Measurements from ENCODE around the gene ZBTB20.

The ZBTB20 gene

DNA sequence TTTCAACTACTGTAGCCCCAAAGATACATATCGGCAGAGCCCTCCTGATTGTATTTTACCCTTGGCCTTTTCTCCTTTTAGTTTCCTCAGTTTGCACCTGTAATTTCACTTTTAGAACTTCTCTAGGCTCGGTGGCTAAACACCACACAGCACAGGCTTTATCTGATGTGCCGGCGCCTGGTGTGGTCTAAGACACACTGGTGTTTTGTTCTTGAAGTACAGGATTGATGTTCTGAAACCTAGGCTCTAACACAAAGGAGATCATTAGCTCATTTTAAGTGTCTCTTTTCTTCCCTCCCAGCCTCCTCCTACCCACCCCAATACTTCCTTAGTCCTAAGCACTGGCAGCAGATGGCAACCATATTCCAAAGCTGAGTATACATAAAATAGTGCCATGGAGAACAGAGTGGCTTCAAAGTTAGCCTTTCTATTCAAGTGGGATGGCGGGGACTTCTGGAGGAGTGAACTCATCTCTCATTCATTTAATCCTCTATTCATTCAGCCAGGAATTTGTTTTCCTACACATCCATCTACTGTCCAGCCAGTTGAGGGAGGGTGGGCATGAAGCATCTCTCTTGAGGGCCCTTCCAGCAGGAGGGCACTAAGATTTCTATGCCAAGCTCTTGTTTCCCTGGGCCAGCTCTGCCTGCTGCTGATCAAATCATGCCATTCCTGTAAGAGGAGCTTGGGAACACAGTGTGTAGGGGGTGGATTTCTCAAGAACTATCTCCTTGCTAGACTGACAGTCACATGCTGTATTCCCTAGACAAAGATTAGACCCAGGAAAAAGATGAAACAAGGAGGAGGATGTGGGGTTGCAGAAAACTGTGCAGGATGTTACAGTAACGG is 782.1 kb downstream of the ZBTB20 start:
- ATAC-seq: no peak
- DNase-seq: no peak

DNA sequence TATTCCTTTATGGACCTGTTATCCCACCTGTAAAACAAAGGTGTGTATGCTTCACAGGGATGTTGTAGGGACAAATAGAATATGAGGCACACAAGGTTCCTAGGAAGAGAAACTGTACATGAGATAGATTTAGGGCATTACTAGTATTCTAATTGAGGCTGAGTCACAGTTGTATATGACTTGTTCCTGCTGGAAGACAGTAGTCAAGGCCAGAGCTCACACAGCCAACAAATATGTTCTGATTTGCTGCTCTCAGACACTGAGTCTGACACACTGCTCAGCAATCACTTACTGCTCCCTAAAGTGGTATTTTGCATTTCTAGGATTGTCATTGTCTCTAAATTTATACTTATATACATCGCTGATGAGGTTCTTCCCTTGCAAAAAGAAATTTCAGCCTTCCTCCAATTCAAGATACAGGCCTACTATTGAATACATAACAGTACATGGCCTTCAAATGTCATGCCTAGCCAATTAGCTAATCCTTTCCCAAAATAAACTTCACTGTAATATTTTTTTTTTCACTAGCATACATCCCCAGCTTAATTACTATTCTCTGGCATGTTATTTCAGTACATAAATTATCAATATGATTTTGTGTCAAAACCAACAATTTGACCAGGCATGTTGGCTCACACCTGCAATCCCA is 783.4 kb downstream of the ZBTB20 start:
- ATAC-seq (no peak), DNase-seq (no peak)

DNA sequence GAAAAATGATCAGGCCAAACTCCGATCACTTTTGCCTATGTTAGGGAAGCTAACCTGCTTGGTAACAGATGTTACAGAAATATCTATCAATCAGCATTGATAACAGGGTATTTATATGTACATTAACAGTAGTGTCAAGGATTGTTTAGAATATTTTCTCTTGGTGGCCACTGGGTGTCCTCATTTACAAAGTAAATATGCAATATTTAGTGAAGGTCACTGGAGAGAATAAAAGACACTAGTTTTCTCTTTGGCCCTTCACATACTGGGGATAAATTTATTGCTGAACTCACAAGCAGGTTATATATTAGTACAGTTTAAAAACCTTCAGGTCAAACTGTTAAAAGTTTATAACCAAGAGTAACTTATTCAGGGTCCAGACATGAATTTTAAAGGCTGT is 784.3 kb downstream of the ZBTB20 start:
- DNase-seq (no peak), ATAC-seq (no peak)

DNA sequence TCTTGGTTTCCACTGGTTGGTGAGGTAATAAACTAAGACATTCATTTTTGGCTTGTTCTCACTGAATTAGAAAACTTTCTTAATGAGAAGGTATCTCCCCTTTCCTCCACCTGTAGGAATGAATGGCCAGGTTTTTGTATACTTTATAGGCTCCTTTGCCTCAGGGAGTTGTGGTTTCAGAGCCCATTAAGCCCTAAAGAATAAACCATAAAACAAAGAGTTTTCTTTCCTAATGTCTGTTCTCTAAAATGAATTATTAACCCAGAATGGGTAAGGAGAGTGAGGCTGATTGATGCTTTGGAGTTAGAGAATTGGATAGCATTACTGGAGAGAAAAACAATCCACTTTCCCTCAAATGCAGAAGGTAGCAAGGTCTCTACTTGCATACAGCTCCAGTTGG is 785.7 kb downstream of the ZBTB20 start:
- DNase-seq (no peak), ATAC-seq (no peak)

DNA sequence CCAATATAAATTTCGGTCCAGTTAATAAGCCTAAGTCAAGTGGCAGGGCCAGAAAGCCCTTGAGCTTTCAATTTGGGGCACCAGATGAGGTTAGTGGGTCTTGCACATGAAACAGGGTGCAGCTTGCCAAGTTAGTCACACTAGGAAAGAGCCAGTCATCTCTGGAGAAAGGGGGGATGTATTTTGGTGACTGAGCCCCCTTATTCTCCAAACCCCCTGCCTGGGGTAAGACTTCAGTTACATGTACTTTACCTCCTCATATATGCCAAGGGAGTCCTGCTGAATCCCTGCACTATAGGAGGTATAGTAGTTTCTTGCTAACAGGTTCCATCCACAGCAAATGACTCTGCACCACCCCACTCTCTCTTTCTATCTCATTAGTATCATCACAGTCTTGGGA is 790.6 kb downstream of the ZBTB20 start:
- ATAC-seq: peak; percentile 32
- DNase-seq: no peak

DNA sequence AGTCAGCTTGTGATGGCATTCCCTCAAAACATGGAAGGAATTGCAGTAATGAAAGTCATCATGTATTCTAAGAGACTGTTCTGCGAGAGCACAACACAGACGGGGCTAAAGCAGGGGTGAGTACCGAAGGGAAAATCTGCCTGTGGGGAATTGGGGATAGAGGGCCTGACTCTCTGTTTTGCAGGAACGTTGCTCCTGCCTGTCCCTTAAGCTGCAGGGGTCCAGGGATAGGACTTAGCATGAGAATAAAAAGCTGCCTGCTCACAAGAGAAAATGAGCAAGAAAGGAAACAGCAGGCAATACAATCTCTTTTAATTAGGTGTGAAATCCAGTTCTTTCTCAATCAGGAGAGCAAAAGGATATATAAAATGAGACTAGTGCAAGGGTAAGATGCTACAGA is 791.0 kb downstream of the ZBTB20 start:
- ATAC-seq: no peak
- DNase-seq: no peak

DNA sequence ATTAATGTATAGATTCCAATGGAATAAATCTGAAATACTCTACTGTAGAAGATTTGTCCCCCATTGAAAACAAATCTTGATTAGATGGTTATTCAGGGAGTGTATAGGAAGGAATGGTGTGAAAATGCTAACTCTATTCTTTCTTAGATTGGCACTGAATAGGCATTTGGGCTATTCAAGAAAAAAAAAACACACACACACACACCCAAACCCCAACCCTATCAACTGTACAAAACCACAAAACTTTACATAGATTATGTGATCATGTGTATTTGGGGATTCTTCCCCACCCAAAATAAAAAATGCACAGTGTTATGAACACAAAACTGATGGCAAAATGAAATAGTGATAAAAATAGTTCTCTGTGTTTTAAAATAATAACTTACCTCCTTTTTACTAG is 791.4 kb downstream of the ZBTB20 start:
- DNase-seq: no peak
- no peak for ATAC-seq

DNA sequence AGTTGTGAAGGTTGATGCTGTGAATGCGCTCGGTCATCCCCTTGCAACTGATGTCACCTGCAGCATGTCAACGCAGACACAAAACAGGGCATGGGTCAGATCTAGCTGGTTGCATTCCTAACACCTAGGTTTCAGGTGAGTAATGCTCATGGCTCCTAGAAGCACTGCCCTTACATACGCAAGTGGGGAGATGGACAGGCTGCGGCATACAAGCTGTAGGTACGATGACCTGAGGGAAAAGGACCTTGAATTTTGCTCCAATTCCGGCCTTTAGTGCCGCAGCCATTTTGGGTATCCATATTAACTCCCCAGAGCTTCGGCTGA is 795.3 kb downstream of the ZBTB20 start:
- no peak for ATAC-seq
- DNase-seq: no peak

DNA sequence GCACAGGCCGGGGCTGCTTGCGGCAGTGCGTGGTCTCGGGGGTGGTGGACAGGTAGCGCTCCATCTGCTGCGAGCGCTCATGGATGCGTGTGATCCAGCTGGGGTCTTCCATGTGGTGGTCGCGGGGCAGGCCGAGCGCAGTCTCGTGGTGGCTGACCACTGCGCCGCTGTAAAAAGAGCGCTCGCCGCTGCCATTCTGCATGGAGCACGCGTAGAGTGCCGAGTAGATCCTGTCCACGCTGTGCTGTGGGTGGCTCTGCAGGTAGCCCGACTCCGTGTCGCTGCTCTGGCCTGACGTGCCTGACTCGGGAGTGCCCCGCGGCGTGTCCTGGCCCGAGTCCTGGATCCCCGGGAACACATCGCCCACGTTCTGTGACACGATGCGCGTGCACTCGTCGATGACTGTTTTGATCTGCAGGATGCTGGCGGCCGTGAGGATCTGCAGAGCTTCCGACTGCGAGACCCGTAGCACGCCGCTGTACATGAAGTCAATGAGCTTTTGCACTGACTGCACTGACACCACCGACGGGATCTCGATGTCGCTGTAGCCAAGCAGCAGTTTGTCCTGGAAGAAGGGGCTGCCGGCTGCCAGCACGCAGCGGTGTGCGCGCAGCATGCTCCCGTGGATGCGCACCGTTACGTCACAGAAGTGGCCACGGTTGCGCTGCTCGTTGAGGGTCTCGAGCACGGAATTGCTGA is 795.8 kb downstream of the ZBTB20 start:
- ATAC-seq: no peak
- DNase-seq: no peak

DNA sequence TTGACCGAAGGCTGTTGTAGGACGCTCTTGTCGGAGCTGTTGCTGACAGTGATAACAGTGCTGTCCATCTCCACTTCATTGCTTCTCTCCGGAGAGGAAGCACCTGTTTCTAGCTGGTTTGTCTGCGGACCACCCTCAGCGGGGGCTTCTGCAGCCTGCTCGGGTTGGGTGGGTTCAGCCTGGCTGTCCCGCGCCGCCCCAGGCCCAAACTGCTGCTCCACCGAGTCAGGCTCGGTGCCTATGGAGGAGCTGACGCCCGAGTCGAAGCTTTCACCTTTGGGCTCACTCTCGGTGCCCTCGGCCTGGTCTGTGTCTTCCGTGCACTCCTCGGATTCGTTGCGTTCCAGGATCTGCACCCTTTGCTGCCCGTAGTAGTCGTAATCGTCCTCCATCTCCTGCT is 796.4 kb downstream of the ZBTB20 start:
- DNase-seq (no peak), ATAC-seq (no peak)

DNA sequence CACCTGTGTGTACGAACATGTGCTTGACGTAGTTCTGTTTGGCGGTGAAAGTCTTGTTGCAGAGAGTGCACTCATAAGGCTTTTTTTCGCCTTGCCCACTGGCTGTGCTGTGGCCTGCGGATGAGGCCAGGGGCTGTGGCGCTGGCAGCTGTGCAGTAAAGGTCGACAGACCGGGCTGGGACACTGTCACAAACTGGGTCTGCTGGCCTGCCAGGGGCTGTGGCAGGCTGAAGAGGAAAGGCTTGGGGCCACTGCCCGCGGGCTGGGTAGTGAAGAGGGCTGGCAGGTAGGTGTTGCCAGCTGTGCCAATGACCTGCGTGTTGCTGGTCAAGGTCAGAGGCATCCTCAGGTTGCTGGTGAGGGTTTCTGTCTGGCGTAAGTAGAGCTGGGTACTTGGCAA is 796.8 kb downstream of the ZBTB20 start:
- DNase-seq (no peak), ATAC-seq (no peak)

DNA sequence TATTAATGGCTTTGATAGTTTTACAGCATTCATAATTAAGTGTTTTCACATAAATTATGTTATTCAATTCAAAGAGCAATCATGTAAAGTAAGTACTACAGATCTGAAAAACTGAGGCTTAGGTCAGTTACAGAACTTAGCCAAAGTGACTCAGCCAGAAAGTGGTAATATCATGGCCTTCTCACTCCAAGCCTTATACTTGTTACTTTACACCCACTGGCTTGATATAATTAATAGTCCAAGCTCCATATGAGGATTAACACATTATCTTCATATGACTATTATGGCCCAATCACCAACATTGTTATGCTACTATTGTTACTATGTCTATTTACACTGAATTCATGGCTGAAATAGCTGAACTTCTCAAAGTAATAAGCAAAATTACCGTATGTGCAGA is 802.6 kb downstream of the ZBTB20 start:
- no peak for ATAC-seq

DNA sequence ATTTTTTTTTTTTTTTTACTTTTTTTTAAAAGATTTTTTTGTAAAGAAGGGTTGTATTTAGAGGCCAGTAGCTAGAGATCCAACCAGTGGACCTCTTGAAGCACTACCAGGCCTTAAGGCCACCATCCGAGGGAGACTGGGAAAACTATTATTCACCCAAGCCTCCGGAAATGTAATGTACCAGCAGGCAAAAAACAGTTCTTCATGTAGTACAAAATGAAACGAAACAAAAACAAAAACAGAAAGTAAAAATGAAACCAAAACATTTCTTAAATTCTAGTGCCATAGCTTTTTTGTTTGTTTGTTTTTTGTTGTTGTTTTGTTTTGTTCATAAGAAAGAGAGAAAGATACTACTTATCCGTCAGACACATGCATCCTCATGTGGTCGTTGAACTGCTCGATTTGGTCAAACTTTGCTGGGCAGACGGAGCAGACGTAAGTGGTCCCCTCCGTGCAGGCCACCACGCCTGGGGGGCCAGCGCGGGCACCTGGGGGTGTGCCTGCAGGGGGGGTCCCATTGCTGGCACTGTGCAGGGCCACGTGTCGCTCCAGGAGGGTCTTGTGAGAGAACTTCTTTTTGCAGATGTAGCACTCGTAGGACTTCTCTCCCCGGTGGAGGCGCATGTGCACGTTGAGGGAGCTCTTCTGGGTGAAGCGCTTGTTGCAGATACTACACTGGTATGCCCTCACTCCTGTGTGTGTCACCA is 808.3 kb downstream of the ZBTB20 start:
- ATAC-seq: no peak
- no peak for DNase-seq

More for the DNA sequence above, 802.6 kb downstream of the ZBTB20 start:
- no peak for DNase-seq

DNA sequence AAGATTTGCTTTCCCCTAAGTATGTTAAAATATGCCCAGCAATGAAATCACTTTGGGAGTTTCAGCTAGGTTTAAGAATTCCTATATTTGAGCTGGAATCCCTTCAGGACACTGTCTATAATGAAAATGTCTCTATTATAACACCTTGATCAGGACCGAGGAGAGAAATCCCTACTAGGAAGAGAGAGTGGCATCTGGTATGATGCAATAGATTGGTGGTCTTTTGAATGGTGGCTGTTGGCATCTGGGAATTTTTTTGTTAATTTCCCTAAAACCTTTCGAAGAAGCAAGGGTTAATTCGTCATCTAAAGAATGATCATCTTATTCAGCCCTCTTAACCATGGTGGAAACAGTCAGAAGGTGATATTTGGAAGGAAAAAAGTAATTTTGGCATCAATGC is 810.2 kb downstream of the ZBTB20 start:
- DNase-seq: no peak
- no peak for ATAC-seq

DNA sequence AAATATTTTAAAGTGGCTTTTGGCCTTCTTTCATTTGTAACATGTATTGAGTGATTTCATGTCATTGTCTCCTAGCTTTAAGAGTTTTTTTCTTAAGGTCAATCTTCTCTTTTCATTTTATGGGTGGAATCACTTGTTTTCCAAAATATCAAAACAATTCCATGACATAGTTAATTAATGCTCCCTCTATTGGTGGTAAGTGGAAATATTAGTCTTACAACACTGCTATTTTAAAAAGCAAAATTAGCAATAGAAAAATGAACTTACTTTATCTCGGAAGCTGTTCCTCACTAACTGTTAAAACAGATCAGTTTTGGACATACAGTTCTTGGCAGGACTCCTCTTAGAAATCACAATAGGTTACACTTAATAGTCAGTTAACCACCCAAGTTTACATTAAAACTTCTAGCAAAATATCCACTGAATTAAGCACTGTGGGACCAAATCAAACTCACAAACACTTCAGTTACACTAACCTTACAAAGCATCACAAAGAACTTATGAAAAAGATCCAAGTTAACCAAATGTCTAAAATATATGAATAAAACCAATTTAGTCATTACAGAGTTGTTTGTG is 810.9 kb downstream of the ZBTB20 start:
- ATAC-seq (no peak), DNase-seq (no peak)

DNA sequence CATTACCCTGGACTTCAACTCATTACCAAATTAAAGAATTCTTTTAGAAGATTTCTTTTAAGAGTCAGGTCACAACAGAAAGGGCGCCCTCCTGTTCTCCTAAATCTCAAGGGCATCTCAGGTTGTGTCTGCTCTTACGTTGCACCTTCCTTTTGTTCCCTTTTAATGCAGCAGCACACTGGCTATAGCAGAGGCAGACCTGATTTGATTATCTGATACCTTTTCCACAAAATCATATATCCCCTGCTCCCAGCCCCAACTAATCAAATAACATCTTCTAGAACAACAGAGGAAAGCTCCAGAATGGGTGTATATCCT is 813.2 kb downstream of the ZBTB20 start:
- ATAC-seq (no peak), DNase-seq (no peak)

DNA sequence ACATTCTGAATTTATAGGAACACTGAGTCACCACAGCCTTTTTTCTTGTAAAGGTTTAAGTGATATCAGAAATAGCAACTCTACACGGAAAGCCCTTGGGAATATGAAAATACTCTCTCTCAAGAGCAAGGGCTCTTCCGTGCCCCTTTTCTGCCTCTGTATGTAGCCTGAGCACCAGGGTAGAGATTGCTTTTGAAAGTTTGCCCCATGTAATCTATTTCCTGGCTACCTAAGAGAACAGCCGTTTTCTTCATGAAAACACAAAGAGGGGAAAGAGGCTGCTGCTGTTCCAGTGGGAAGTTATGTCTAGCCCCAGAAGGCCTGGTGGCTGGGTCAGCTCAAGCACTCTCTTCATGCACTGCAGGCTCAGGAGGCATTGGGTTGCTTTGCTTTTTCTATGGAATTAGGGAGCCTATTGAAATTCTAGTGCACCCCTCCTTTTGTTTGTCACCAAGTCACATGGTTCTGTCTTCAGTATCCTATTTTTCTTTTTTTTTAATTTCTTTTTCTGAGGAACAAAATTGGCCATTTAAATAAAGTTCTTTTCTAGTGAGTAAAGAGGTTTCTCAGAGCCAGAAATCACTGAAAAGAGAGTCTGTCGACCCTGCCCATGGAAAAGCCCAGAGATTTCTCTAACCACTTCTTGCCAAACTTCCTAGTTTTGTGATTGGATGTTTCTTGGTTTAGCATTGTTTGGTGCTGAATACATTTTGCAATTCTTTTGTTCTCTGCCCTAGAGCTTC is 813.7 kb downstream of the ZBTB20 start:
- no peak for DNase-seq
- ATAC-seq: no peak

DNA sequence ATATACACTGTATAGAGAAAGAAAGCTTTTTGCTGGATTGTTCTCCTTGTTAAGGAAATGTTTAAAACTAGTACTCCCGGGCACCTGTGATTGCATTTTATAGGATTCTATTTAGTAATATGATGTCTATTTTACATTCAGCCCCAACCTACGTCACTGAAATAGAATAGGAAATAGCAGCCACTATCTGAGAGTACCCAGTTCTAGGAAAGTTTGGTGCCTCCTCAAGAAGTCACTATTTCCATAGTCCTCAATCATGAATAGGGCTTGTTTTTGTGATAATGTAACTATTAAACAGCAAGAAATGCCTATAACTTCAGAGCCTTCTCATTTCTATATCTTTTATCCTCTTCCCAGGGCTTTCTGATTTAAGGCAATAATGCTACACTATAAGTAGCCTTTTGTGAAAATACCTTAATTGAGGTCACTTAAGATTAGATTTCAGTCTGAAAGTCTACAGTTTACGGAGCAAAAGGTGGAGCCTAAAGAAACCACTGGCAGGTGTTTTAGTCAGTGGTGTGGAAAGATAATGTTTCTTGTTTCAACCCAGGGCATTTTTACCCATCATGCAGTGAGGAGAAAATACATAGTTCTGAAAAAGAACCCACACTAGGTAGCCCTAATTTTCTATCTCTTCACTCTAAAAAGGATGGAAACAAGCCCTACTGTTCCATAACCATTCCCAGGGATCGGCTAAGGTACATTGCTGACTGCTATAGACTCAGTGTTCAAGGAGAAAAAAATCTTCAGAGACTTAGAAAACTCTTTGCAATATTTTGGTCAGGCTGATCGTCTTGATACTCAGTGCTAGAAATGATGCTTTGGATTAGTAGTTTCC is 814.5 kb downstream of the ZBTB20 start:
- peak; percentile 71 for ATAC-seq
- no peak for DNase-seq

DNA sequence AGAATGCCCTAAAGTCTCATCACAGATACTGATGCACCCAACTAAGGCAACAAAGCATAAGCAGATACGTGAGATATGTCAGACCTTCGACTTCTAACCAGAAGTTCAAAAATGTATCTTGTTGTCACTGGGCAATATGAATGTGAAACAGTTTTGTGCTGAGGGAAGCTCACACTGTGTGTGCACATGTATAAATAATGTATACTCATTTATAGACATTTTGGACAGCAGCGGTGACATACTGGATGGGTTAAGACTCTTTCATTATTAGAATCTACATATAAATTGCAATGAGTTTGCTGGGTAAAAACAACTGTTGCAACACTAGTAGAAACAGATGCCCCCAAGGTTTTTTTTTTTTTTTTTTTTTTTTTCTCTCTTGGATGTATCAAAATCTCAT is 815.4 kb downstream of the ZBTB20 start:
- DNase-seq: no peak
- no peak for ATAC-seq

DNA sequence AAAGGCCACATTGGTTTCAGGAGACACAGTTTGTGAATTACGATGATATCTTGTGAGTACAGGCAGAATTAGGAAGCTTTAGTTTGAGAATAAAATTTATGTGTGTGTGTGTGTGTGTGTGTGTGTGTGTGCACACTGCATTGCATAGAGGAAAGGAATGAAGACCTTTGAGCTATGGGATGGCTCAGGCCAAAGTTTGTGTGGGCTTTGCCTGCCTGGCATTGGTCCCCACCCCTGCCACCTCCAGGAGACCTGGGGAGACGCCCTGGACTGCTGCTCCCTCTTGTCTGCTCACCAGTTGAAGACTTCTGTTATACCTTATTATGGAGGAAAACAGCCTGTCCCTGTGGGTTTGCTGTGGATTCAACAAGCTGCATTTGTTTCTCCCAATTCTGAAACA is 816.1 kb downstream of the ZBTB20 start:
- ATAC-seq (no peak), DNase-seq (no peak)

DNA sequence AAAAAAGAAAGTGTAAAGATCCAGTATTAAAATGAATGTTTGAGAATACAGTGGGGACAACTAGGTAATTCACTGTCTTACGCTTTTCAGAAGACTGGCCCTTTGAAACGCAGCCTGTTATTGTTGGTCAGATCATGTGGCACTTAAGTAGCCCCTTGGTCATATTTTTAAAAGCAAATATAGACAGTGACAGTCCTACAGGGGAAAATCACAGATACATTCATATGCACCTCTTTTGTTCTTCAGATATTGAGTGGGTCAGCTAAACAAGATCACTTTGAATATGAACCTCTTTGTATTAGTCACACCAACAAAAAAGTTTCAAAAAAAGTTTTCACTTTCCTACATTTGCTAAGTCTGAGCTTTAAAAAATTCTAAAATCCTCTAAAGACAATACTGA is 817.3 kb downstream of the ZBTB20 start:
- ATAC-seq: no peak
- DNase-seq: no peak

Measured in stimulated activated naive CD8-positive, alpha-beta T cell treated with anti-CD3 and anti-CD28 coated beads, Interleukin-15, Interleukin-2, amounts not matched to agents 100 U/mL and 50 U/mL, for 24 hours (primary cell).